GM12874 (cell line): ENCODE data around the gene DLK2.

Experiments used
- TF ChIP-seq, protein P1 (sequence below): IDR thresholded peaks from 2 replicates; pipeline ENCODE4 v1.5.1; 2011; ENCODE audit warnings: low read depth, mild to moderate bottlenecking, control low read depth, low read length, moderate library complexity; ENCODE audit not compliant: insufficient read depth

Gene DLK2

DNA sequence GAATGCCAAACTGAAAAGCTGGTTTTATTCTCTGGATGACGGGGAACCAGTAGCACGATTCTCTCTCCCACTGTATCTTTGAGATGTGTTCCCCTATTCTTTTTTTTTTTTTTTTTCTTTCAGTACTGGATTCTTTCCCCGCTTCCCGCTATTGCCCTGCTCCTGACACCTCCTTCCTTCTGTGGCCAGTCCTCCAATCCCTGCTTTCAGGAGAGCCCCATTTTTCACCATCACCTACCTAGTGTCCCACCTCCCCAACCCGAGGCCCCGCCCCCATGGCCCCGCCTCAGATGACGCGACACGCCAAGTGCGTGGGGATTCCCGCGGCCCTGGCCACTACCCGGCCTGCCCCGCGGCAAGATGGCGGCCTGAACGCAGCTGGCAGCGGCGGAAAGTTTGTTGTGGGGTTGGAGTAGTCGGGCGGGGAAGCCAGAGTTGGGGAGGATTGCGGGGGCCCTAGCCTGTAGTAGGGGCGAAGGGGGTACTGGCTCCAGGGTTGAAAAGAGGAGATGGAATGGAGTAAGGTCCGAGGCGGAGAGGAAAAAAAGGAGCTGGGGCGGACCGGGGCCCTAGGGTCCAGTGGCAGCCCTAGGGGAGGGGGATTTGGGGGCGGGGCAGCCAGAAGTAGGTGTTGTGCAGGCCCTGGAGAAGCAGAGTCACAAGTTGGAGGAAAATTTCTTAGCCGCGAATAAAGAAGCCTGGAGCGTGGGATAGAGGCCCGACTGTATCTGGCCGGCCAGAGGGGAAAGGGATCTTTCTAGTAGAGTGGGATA is 22.1 kb upstream of the DLK2 start, which contains the start of gene TJAP1:
TSS of gene TJAP1 (plus strand) at position 336 of the 773 bp plus-strand sequence. CDS start 21,432 bp downstream, outside the sequence.
- TF ChIP-seq, protein P1, sequence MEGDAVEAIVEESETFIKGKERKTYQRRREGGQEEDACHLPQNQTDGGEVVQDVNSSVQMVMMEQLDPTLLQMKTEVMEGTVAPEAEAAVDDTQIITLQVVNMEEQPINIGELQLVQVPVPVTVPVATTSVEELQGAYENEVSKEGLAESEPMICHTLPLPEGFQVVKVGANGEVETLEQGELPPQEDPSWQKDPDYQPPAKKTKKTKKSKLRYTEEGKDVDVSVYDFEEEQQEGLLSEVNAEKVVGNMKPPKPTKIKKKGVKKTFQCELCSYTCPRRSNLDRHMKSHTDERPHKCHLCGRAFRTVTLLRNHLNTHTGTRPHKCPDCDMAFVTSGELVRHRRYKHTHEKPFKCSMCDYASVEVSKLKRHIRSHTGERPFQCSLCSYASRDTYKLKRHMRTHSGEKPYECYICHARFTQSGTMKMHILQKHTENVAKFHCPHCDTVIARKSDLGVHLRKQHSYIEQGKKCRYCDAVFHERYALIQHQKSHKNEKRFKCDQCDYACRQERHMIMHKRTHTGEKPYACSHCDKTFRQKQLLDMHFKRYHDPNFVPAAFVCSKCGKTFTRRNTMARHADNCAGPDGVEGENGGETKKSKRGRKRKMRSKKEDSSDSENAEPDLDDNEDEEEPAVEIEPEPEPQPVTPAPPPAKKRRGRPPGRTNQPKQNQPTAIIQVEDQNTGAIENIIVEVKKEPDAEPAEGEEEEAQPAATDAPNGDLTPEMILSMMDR, result no peak

DNA sequence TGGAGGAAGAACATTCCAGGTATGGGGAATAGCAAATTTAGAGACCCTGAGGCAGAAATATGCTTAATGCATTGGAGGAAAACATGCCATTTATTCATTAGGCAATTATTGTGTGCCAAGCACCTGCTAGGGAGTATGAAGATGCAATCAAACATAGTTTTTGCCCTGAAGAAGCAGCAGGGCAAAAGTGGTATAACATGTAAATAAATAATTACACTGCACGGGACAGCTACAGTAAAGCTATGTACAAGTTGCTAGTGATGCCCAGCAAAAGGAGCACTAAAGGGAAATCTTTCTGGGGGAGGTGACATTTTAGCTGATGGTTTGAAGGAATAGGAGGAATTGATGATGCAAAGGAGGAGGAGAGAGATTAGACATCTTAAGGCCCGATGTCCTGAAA is 21.4 kb upstream of the DLK2 start:
- TF ChIP-seq, protein P1, result no peak

DNA sequence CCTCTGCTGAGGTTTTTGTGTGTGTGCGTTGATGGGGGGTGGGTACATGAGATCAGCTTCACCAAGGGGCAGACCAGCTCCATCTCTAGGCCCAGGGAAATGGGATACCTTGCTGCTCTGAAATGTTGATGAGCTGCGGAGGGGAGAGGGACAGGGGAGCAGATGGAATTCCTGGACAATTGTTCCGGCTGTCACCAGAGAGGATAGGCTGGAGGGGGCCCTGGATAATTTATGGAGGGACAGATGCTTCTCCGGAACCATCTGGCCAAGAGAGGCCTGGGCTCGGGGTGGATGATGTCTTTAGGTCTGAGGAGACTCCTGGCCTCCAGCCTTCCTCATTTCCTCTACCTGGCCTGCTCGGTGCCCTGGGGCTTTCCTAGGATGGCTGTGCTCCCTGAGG is 20.2 kb upstream of the DLK2 start:
- TF ChIP-seq, protein P1, result no peak

DNA sequence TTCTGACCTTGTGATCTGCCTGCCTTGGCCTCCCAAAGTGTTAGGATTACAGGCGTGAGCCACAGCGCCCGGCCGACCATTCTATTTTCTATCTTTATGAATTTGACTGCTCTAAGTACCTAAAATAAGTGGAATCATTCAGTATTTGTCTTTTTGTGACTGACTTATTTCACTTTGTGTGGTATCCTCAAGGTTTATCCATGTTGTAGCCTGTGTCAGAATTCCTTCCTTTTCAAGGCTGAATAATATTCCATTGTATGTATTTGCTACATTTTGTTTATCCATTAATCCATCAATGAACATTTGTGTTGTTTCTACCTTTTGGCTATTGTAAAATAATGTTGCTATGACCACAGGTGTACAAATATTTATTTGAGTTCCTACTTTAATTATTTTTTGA is 17.2 kb upstream of the DLK2 start:
- TF ChIP-seq, protein P1, result no peak

DNA sequence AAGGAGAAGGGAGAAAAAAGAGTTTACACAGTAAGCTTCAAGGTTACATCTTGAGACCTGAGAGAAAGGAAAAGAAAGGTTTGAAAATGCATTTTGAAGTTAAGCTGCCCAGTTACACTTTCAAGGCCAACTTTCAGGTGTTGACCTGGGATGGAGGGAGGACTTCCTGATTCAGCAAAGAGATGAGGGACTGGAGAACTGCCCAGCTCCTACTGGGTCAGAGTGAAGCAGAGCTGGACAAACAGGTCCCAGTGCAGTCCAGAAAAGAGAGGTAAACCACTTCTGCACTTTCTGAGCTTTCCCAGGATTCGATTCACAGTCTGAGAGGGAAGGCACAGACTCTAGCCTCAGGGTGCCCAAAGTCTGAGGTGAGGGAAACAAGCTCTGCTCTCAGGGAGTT is 16.1 kb upstream of the DLK2 start:
- TF ChIP-seq, protein P1, result no peak

DNA sequence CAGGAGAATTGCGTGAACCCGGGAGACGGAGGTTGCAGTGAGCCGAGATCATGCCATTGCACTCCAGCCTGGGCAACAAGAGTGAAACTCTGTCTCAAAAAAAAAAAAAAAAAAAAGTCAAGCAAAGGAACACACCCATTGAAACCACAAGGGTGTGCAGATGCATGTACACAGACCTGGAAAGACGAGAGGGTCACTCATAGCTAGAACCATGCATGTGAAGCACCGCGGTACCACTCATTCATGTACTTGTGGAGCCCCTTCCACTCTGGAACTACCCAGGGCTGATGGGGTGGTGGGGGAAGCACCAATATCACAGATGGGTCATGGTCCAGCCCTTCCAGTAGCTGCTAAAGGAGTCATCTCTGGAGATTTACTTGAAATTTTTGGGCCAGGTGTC is 14.6 kb upstream of the DLK2 start:
- TF ChIP-seq, protein P1, result no peak

DNA sequence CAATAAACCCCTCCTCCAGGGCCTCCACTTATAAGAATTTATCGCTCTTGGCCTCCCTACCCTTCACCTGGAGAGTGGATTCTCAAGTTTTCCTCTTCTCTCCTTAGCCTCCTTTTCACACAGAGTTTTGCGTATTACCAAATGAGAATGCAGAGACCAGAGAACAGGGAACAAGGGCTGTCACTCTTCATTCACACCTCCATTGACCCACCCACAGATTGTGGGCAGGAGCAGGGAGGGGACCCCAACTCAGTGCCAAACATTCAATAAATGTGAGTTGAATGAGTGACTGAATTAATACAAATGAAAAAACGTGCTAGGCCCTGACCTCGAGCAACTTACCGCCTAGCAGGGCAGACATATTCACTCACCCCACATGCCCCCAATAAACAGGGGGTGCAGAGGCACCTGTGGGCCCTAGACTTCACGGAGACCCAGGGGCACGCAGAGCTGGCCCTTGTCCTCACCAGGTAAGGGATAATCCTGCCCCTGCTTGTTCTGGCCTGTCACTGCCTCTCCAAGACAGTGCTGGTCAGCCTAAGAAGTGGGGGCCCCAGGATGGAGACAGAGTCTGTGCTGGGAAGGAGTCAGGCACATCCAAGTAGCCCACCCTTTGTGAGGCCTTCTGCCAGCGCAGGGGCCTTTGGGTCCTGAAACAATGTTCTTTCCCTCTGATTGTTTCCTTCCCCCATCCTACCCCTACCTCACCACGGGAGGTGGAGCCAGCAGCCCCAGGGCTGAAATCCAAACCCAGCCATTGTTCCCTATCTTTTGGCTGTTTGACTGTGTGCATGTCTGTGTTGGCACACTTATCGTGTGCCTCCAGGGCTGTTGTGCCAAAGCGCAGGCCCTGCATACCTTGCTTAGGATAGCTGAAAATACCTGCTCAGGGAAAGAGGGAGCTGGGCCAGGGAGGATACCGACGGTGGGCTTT is 13.7 kb upstream of the DLK2 start:
- TF ChIP-seq, protein P1, result no peak
